ENCODE data around the gene C6. TPM values are rescaled to one million over a fixed set of nuclear protein-coding genes. Genes with fewer than 3 reads are reported as not detected.

Gene C6
- polyA plus RNA-seq, 1 donor from 2014 or later: 2.6 TPM

DNA sequence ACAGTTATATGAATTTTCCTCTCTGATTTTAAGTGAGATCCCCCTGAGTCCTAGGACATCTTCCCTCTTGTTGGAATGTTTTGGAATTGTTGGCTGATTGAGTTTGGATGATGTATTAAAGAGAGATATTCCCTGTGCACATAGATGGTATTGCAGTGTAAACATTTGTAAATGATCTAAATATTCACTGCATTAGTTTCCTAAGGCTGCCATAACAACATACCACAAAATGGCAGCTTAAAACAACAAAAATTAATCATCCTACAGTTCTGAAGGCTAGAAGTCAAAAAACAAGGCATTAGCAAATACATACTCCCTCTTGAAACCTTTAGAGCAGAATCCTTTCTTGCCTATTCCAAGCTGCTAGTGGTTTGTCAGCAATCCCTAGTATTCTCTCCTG, 104.1 kb downstream of the C6 start:
- Histone ChIP-seq H3F3A (ENCODE audit: insufficient read depth, low read length, poor library complexity, severe bottlenecking) (no peaks in the 10 kb centered on the region), H4K20me1 (ENCODE audit: insufficient read depth) (no peaks in the 10 kb centered on the region), H3K4me3 (ENCODE audit: low read length) (no peak overlapping the region), H3K9me3 (ENCODE audit: low read length) (no peaks in the 10 kb centered on the region), H3K9ac (ENCODE audit: low read length) (no peak overlapping the region), H3K79me2 (replicated peaks; ENCODE audit: insufficient read depth, low read length) (no peaks in the 10 kb centered on the region), H3K27me3 (ENCODE audit: insufficient read depth, low read depth, low read length) (no peaks in the 10 kb centered on the region), H2AFZ (ENCODE audit: low read depth, low read length) (no peak overlapping the region), H3K9me2 (ENCODE audit: insufficient read depth, low read length) (no peaks in the 10 kb centered on the region), H3K27ac (ENCODE audit: low read length) (peak overlapping the region; percentile 43), H3K4me2 (ENCODE audit: low read length) (no peak overlapping the region), H3K36me3 (ENCODE audit: insufficient read depth, low read length) (no peaks in the 10 kb centered on the region)
- TF ChIP-seq MXI1 (conservative IDR thresholded peaks at IDR 0.05; ENCODE audit: poor library complexity, severe bottlenecking) (no peak), TAF1 (IDR thresholded peaks at IDR 0.05; ENCODE audit: low read depth) (no peak), SMC3 (conservative IDR thresholded peaks at IDR 0.05; ENCODE audit: poor library complexity) (no peak), RAD21 (conservative IDR thresholded peaks at IDR 0.05) (no peak)

- H4K20me1 ChIP-seq (ENCODE audit: insufficient read depth): no peaks in the 10 kb centered on the region
- H3K4me2 ChIP-seq (ENCODE audit: low read length): no peak overlapping the region
- H3K79me2 ChIP-seq (replicated peaks; ENCODE audit: insufficient read depth, low read length): no peaks in the 10 kb centered on the region
- H3K9me3 ChIP-seq (ENCODE audit: low read length): no peaks in the 10 kb centered on the region
- no peaks in the 10 kb centered on the region for H3F3A ChIP-seq (ENCODE audit: insufficient read depth, low read length, poor library complexity, severe bottlenecking)
- H3K4me3 ChIP-seq (ENCODE audit: low read length): no peak overlapping the region
- no peak overlapping the region for H3K27ac ChIP-seq (ENCODE audit: low read length)
- TF ChIP-seq RAD21 (conservative IDR thresholded peaks at IDR 0.05) (no peak), TAF1 (IDR thresholded peaks at IDR 0.05; ENCODE audit: low read depth) (no peak), EP300 (conservative IDR thresholded peaks at IDR 0.05; ENCODE audit: poor library complexity, severe bottlenecking) (no peak), EZH2 (IDR thresholded peaks at IDR 0.05; ENCODE audit: borderline replicate concordance, insufficient read depth, low read length, poor library complexity, severe bottlenecking) (no peak), MXI1 (conservative IDR thresholded peaks at IDR 0.05; ENCODE audit: poor library complexity, severe bottlenecking) (no peak), POLR2AphosphoS5 (IDR thresholded peaks at IDR 0.05) (no peak)
- TF ChIP-seq, protein P1, sequence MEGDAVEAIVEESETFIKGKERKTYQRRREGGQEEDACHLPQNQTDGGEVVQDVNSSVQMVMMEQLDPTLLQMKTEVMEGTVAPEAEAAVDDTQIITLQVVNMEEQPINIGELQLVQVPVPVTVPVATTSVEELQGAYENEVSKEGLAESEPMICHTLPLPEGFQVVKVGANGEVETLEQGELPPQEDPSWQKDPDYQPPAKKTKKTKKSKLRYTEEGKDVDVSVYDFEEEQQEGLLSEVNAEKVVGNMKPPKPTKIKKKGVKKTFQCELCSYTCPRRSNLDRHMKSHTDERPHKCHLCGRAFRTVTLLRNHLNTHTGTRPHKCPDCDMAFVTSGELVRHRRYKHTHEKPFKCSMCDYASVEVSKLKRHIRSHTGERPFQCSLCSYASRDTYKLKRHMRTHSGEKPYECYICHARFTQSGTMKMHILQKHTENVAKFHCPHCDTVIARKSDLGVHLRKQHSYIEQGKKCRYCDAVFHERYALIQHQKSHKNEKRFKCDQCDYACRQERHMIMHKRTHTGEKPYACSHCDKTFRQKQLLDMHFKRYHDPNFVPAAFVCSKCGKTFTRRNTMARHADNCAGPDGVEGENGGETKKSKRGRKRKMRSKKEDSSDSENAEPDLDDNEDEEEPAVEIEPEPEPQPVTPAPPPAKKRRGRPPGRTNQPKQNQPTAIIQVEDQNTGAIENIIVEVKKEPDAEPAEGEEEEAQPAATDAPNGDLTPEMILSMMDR (IDR thresholded peaks at IDR 0.05; ENCODE audit: poor library complexity, severe bottlenecking): no peak
- no peaks in the 10 kb centered on the region for H3K27me3 ChIP-seq (ENCODE audit: insufficient read depth, low read depth, low read length)
- no peaks in the 10 kb centered on the region for H3K36me3 ChIP-seq (ENCODE audit: insufficient read depth, low read length)
- H3K9me2 ChIP-seq (ENCODE audit: insufficient read depth, low read length): no peaks in the 10 kb centered on the region
- no peak overlapping the region for H3K9ac ChIP-seq (ENCODE audit: low read length)
- no peak overlapping the region for H2AFZ ChIP-seq (ENCODE audit: low read depth, low read length)
Observed at GRCh38 chr5:41102341-41102740, 111.0 kb downstream of the C6 start.

GRCh38 chr5:41097642-41098041, 115.7 kb downstream of the C6 start:
- TF ChIP-seq, protein P2, sequence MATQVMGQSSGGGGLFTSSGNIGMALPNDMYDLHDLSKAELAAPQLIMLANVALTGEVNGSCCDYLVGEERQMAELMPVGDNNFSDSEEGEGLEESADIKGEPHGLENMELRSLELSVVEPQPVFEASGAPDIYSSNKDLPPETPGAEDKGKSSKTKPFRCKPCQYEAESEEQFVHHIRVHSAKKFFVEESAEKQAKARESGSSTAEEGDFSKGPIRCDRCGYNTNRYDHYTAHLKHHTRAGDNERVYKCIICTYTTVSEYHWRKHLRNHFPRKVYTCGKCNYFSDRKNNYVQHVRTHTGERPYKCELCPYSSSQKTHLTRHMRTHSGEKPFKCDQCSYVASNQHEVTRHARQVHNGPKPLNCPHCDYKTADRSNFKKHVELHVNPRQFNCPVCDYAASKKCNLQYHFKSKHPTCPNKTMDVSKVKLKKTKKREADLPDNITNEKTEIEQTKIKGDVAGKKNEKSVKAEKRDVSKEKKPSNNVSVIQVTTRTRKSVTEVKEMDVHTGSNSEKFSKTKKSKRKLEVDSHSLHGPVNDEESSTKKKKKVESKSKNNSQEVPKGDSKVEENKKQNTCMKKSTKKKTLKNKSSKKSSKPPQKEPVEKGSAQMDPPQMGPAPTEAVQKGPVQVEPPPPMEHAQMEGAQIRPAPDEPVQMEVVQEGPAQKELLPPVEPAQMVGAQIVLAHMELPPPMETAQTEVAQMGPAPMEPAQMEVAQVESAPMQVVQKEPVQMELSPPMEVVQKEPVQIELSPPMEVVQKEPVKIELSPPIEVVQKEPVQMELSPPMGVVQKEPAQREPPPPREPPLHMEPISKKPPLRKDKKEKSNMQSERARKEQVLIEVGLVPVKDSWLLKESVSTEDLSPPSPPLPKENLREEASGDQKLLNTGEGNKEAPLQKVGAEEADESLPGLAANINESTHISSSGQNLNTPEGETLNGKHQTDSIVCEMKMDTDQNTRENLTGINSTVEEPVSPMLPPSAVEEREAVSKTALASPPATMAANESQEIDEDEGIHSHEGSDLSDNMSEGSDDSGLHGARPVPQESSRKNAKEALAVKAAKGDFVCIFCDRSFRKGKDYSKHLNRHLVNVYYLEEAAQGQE (IDR thresholded peaks at IDR 0.05; ENCODE audit: borderline replicate concordance): no peak
- TF ChIP-seq RAD21 (conservative IDR thresholded peaks at IDR 0.05): no peak
- TF ChIP-seq POLR2AphosphoS5 (IDR thresholded peaks at IDR 0.05): no peak
- TF ChIP-seq MXI1 (conservative IDR thresholded peaks at IDR 0.05; ENCODE audit: poor library complexity, severe bottlenecking): no peak
- TF ChIP-seq SMC3 (conservative IDR thresholded peaks at IDR 0.05; ENCODE audit: poor library complexity): no peak
- TF ChIP-seq, protein P1 (IDR thresholded peaks at IDR 0.05; ENCODE audit: poor library complexity, severe bottlenecking): no peak
- no peak for TF ChIP-seq TAF1 (IDR thresholded peaks at IDR 0.05; ENCODE audit: low read depth)
- no peak for TF ChIP-seq EP300 (conservative IDR thresholded peaks at IDR 0.05; ENCODE audit: poor library complexity, severe bottlenecking)
- TF ChIP-seq EZH2 (IDR thresholded peaks at IDR 0.05; ENCODE audit: borderline replicate concordance, insufficient read depth, low read length, poor library complexity, severe bottlenecking): no peak
- H3K4me3 ChIP-seq (ENCODE audit: low read length): no peak overlapping the region
- no peak overlapping the region for H3K4me2 ChIP-seq (ENCODE audit: low read length)

More at GRCh38 chr5:41097642-41098041, 115.7 kb downstream of the C6 start:
- H2AFZ ChIP-seq (ENCODE audit: low read depth, low read length): no peak overlapping the region
- H3F3A ChIP-seq (ENCODE audit: insufficient read depth, low read length, poor library complexity, severe bottlenecking): no peaks in the 10 kb centered on the region
- H3K9me2 ChIP-seq (ENCODE audit: insufficient read depth, low read length): no peaks in the 10 kb centered on the region
- no peak overlapping the region for H3K27ac ChIP-seq (ENCODE audit: low read length)
- H3K36me3 ChIP-seq (ENCODE audit: insufficient read depth, low read length): no peaks in the 10 kb centered on the region
- no peak overlapping the region for H3K9ac ChIP-seq (ENCODE audit: low read length)
- H3K79me2 ChIP-seq (replicated peaks; ENCODE audit: insufficient read depth, low read length): no peaks in the 10 kb centered on the region
- H4K20me1 ChIP-seq (ENCODE audit: insufficient read depth): no peaks in the 10 kb centered on the region
- H3K9me3 ChIP-seq (ENCODE audit: low read length): no peaks in the 10 kb centered on the region
- no peaks in the 10 kb centered on the region for H3K27me3 ChIP-seq (ENCODE audit: insufficient read depth, low read depth, low read length)

Measured in neural cell (in vitro differentiated cells).